ENCODE results near the gene CEP350.

CEP350 gene

GRCh38 chr1:180135535-180135934 lies 180.9 kb downstream of the CEP350 start:
- Histone ChIP-seq H3K79me2 (ENCODE audit: insufficient read depth, low read depth) (no peaks in the 10 kb centered on the region), H2AFZ (ENCODE audit: low read depth) (no peak overlapping the region), H3K27me3 (ENCODE audit: insufficient read depth, low read depth) (no peaks in the 10 kb centered on the region), H4K20me1 (ENCODE audit: insufficient read depth) (no peaks in the 10 kb centered on the region), H3K27ac (no peak overlapping the region), H3K36me3 (ENCODE audit: insufficient read depth) (no peaks in the 10 kb centered on the region), H3K4me3 (IDR thresholded peaks at IDR 0.05; ENCODE audit: insufficient read depth, low read depth, low read length) (no peak overlapping the region), H3K4me1 (ENCODE audit: low read depth, poor library complexity, severe bottlenecking) (no peaks in the 10 kb centered on the region), H3K9ac (no peak overlapping the region), H3K4me2 (no peak overlapping the region)
- TF ChIP-seq CTCF (conservative IDR thresholded peaks at IDR 0.05; ENCODE audit: low read depth, low read length): no peak

GRCh38 chr1:180136331-180136967 lies 181.8 kb downstream of the CEP350 start:
- H3K4me2 ChIP-seq: no peak overlapping the region
- no peak overlapping the region for H3K27ac ChIP-seq
- H3K9ac ChIP-seq: no peak overlapping the region
- H3K27me3 ChIP-seq (ENCODE audit: insufficient read depth, low read depth): no peaks in the 10 kb centered on the region
- no peaks in the 10 kb centered on the region for H3K79me2 ChIP-seq (ENCODE audit: insufficient read depth, low read depth)
- no peaks in the 10 kb centered on the region for H3K4me1 ChIP-seq (ENCODE audit: low read depth, poor library complexity, severe bottlenecking)
- H2AFZ ChIP-seq (ENCODE audit: low read depth): no peak overlapping the region
- H3K4me3 ChIP-seq (IDR thresholded peaks at IDR 0.05; ENCODE audit: insufficient read depth, low read depth, low read length): no peak overlapping the region
- TF ChIP-seq CTCF (conservative IDR thresholded peaks at IDR 0.05; ENCODE audit: low read depth, low read length): no peak
- no peaks in the 10 kb centered on the region for H4K20me1 ChIP-seq (ENCODE audit: insufficient read depth)
- H3K36me3 ChIP-seq (ENCODE audit: insufficient read depth): no peaks in the 10 kb centered on the region

- Histone ChIP-seq H3K79me2 (ENCODE audit: insufficient read depth, low read depth) (no peaks in the 10 kb centered on the region), H3K36me3 (ENCODE audit: insufficient read depth) (no peaks in the 10 kb centered on the region), H3K4me1 (ENCODE audit: low read depth, poor library complexity, severe bottlenecking) (no peaks in the 10 kb centered on the region), H2AFZ (ENCODE audit: low read depth) (no peak overlapping the region), H3K27me3 (ENCODE audit: insufficient read depth, low read depth) (no peaks in the 10 kb centered on the region), H3K27ac (no peak overlapping the region), H3K9ac (no peak overlapping the region), H4K20me1 (ENCODE audit: insufficient read depth) (no peaks in the 10 kb centered on the region), H3K4me3 (IDR thresholded peaks at IDR 0.05; ENCODE audit: insufficient read depth, low read depth, low read length) (no peak overlapping the region), H3K4me2 (no peak overlapping the region)
- TF ChIP-seq CTCF (conservative IDR thresholded peaks at IDR 0.05; ENCODE audit: low read depth, low read length): no peak
These were observed 182.4 kb downstream of the CEP350 start for GRCh38 chr1:180136968-180137356.

GRCh38 chr1:180137776-180138175 lies 183.2 kb downstream of the CEP350 start:
- no peaks in the 10 kb centered on the region for H3K36me3 ChIP-seq (ENCODE audit: insufficient read depth)
- H3K27me3 ChIP-seq (ENCODE audit: insufficient read depth, low read depth): no peaks in the 10 kb centered on the region
- no peak for TF ChIP-seq CTCF (conservative IDR thresholded peaks at IDR 0.05; ENCODE audit: low read depth, low read length)
- H3K4me3 ChIP-seq (IDR thresholded peaks at IDR 0.05; ENCODE audit: insufficient read depth, low read depth, low read length): no peak overlapping the region
- no peaks in the 10 kb centered on the region for H3K4me1 ChIP-seq (ENCODE audit: low read depth, poor library complexity, severe bottlenecking)
- no peak overlapping the region for H3K27ac ChIP-seq
- no peak overlapping the region for H3K9ac ChIP-seq
- H2AFZ ChIP-seq (ENCODE audit: low read depth): no peak overlapping the region
- no peak overlapping the region for H3K4me2 ChIP-seq
- H4K20me1 ChIP-seq (ENCODE audit: insufficient read depth): no peaks in the 10 kb centered on the region
- no peaks in the 10 kb centered on the region for H3K79me2 ChIP-seq (ENCODE audit: insufficient read depth, low read depth)

Data from KMS-11 (cell line).